Measurements from ENCODE around the gene BTD.

- TF ChIP-seq CTBP1 (IDR thresholded peaks at IDR 0.05; ENCODE audit: borderline replicate concordance): no peak
- TF ChIP-seq SP1 (IDR thresholded peaks at IDR 0.05): no peak
- TF ChIP-seq, protein P1, sequence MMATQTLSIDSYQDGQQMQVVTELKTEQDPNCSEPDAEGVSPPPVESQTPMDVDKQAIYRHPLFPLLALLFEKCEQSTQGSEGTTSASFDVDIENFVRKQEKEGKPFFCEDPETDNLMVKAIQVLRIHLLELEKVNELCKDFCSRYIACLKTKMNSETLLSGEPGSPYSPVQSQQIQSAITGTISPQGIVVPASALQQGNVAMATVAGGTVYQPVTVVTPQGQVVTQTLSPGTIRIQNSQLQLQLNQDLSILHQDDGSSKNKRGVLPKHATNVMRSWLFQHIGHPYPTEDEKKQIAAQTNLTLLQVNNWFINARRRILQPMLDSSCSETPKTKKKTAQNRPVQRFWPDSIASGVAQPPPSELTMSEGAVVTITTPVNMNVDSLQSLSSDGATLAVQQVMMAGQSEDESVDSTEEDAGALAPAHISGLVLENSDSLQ (IDR thresholded peaks at IDR 0.05): no peak
- no peak for TF ChIP-seq LEF1 (IDR thresholded peaks at IDR 0.05; ENCODE audit: borderline replicate concordance)
- no peak for TF ChIP-seq BHLHE40 (IDR thresholded peaks at IDR 0.05; ENCODE audit: borderline replicate concordance)
- TF ChIP-seq FOXM1 (IDR thresholded peaks at IDR 0.05; ENCODE audit: borderline replicate concordance): no peak
- no peak for TF ChIP-seq FOXK2 (IDR thresholded peaks at IDR 0.05)
- TF ChIP-seq FOXA1 (IDR thresholded peaks at IDR 0.05): no peak
- TF ChIP-seq ZNF384 (IDR thresholded peaks at IDR 0.05): no peak
- TF ChIP-seq ELF4 (IDR thresholded peaks at IDR 0.05): no peak
These were observed 37.3 kb downstream of the BTD start for GRCh38 chr3:15638891-15639262.
